Stimulated activated memory B cell treated with anti-CD40 and anti-IgM and Interleukin-4, amounts not matched to agents 10 μg/mL and 1 μg/mL and 100 μg/mL, for 72 hours (primary cell): ENCODE data around the gene NOL11.
"Not testable (repeated sequence)": the region's sequence is repeated elsewhere in the genome, so short reads cannot be mapped to it uniquely, and the experiment has no call there.

Experiments
- ATAC-seq: fragments of 150-1000 bp; cut with Tn5 transposase; 2 replicates; pipeline ENCODE4 v1.10.0; 2021
- H3K27ac Mint-ChIP-seq: one replicate; pipeline ENCODE4 v1.8.0; 2022; ENCODE audit warnings: mild to moderate bottlenecking, mixed read lengths
- H3K27me3 Mint-ChIP-seq: one replicate; pipeline ENCODE4 v1.8.0; 2022; ENCODE audit warnings: mixed read lengths
- H3K36me3 Mint-ChIP-seq: one replicate; pipeline ENCODE4 v1.8.0; 2022; ENCODE audit warnings: mixed read lengths
- H3K4me1 Mint-ChIP-seq: one replicate; pipeline ENCODE4 v1.8.0; 2022; ENCODE audit warnings: mixed read lengths
- H3K4me3 Mint-ChIP-seq: one replicate; pipeline ENCODE4 v1.8.0; 2022; ENCODE audit warnings: mild to moderate bottlenecking, moderate library complexity, mixed read lengths
- H3K9me3 Mint-ChIP-seq: one replicate; pipeline ENCODE4 v1.8.0; 2022; ENCODE audit warnings: mixed read lengths

NOL11 gene

GRCh38 chr17:67756766-67757165, 39.0 kb downstream of the NOL11 start:
- not testable (repeated sequence) for H3K27ac Mint-ChIP-seq, H3K9me3 Mint-ChIP-seq, ATAC-seq, H3K27me3 Mint-ChIP-seq, H3K4me3 Mint-ChIP-seq, H3K4me1 Mint-ChIP-seq
- H3K36me3 Mint-ChIP-seq, result peaks cover 20% of the 10 kb centered on the region

GRCh38 chr17:67759355-67760171, 41.8 kb downstream of the NOL11 start:
- Mint-ChIP-seq H3K9me3 (no peaks in the 10 kb centered on the region), H3K4me3 (no peak overlapping the region), H3K27ac (no peak overlapping the region), H3K4me1 (no peaks in the 10 kb centered on the region), H3K36me3 (peaks cover 12% of the 10 kb centered on the region), H3K27me3 (no peaks in the 10 kb centered on the region)
- ATAC-seq, result no peak

- Mint-ChIP-seq H3K27me3 (no peaks in the 10 kb centered on the region), H3K36me3 (peaks cover 5% of the 10 kb centered on the region), H3K27ac (no peak overlapping the region), H3K4me3 (no peak overlapping the region), H3K9me3 (no peaks in the 10 kb centered on the region), H3K4me1 (no peaks in the 10 kb centered on the region)
- ATAC-seq, result no peak
These were observed 47.9 kb downstream of the NOL11 start for GRCh38 chr17:67765623-67766022.

GRCh38 chr17:67769231-67769630, 51.5 kb downstream of the NOL11 start:
- no peak overlapping the region for H3K4me3 Mint-ChIP-seq
- H3K36me3 Mint-ChIP-seq, result peaks cover 5% of the 10 kb centered on the region
- H3K27ac Mint-ChIP-seq, result no peak overlapping the region
- no peaks in the 10 kb centered on the region for H3K9me3 Mint-ChIP-seq
- no peak for ATAC-seq
- no peaks in the 10 kb centered on the region for H3K27me3 Mint-ChIP-seq
- H3K4me1 Mint-ChIP-seq, result no peaks in the 10 kb centered on the region

GRCh38 chr17:67770539-67770938, 52.8 kb downstream of the NOL11 start:
- H3K27me3 Mint-ChIP-seq, result peaks cover 10% of the 10 kb centered on the region
- H3K27ac Mint-ChIP-seq, result no peak overlapping the region
- ATAC-seq, result no peak
- H3K9me3 Mint-ChIP-seq, result no peaks in the 10 kb centered on the region
- H3K36me3 Mint-ChIP-seq, result peaks cover under 1% of the 10 kb centered on the region
- no peaks in the 10 kb centered on the region for H3K4me1 Mint-ChIP-seq
- H3K4me3 Mint-ChIP-seq, result no peak overlapping the region

- H3K4me1 Mint-ChIP-seq, result no peaks in the 10 kb centered on the region
- no peak overlapping the region for H3K27ac Mint-ChIP-seq
- H3K4me3 Mint-ChIP-seq, result no peak overlapping the region
- no peaks in the 10 kb centered on the region for H3K9me3 Mint-ChIP-seq
- peaks cover 10% of the 10 kb centered on the region for H3K27me3 Mint-ChIP-seq
- no peak for ATAC-seq
- H3K36me3 Mint-ChIP-seq, result no peaks in the 10 kb centered on the region
These were observed 54.9 kb downstream of the NOL11 start for GRCh38 chr17:67772679-67773078.

- H3K27me3 Mint-ChIP-seq, result peaks cover 10% of the 10 kb centered on the region
- H3K4me3 Mint-ChIP-seq, result no peak overlapping the region
- H3K36me3 Mint-ChIP-seq, result no peaks in the 10 kb centered on the region
- no peaks in the 10 kb centered on the region for H3K4me1 Mint-ChIP-seq
- H3K27ac Mint-ChIP-seq, result no peak overlapping the region
- no peak for ATAC-seq
- no peaks in the 10 kb centered on the region for H3K9me3 Mint-ChIP-seq
These were observed 55.5 kb downstream of the NOL11 start for GRCh38 chr17:67773246-67773645.

GRCh38 chr17:67779098-67779672, 61.4 kb downstream of the NOL11 start:
- ATAC-seq, result peak; percentile 54
- no peak overlapping the region for H3K4me3 Mint-ChIP-seq
- peaks cover 10% of the 10 kb centered on the region for H3K27me3 Mint-ChIP-seq
- H3K4me1 Mint-ChIP-seq, result no peaks in the 10 kb centered on the region
- no peaks in the 10 kb centered on the region for H3K36me3 Mint-ChIP-seq
- no peak overlapping the region for H3K27ac Mint-ChIP-seq
- no peaks in the 10 kb centered on the region for H3K9me3 Mint-ChIP-seq

- Mint-ChIP-seq H3K9me3 (peaks cover 4% of the 10 kb centered on the region), H3K4me1 (no peaks in the 10 kb centered on the region), H3K27me3 (peaks cover 6% of the 10 kb centered on the region), H3K27ac (no peak overlapping the region), H3K4me3 (no peak overlapping the region), H3K36me3 (no peaks in the 10 kb centered on the region)
- no peak for ATAC-seq
These were observed 66.8 kb downstream of the NOL11 start for GRCh38 chr17:67784364-67785121.

- Mint-ChIP-seq H3K27me3 (peaks cover 12% of the 10 kb centered on the region), H3K4me3 (no peak overlapping the region), H3K36me3 (no peaks in the 10 kb centered on the region), H3K9me3 (peaks cover 4% of the 10 kb centered on the region), H3K27ac (no peak overlapping the region), H3K4me1 (no peaks in the 10 kb centered on the region)
- no peak for ATAC-seq
These were observed 67.4 kb downstream of the NOL11 start for GRCh38 chr17:67785122-67785477.

GRCh38 chr17:67785504-67785903, 67.8 kb downstream of the NOL11 start:
- Mint-ChIP-seq H3K4me1 (no peaks in the 10 kb centered on the region), H3K4me3 (no peak overlapping the region), H3K27ac (no peak overlapping the region), H3K9me3 (peaks cover 4% of the 10 kb centered on the region), H3K36me3 (no peaks in the 10 kb centered on the region), H3K27me3 (peaks cover 13% of the 10 kb centered on the region)
- no peak for ATAC-seq
